ENCODE data around the gene CCDC107. TPM values are rescaled to one million over a fixed set of nuclear protein-coding genes. Genes with fewer than 3 reads are reported as not detected.
A peak's percentile ranks its signal among the peaks of the same experiment; 100 is the strongest.

The CCDC107 gene
- total RNA-seq, 1 donor: 10.9 TPM

GRCh38 chr9:35615981-35616680 lies 42.0 kb upstream of the CCDC107 start:
- DNase-seq (ENCODE audit: low read depth): no peak
- TF ChIP-seq, protein P1, sequence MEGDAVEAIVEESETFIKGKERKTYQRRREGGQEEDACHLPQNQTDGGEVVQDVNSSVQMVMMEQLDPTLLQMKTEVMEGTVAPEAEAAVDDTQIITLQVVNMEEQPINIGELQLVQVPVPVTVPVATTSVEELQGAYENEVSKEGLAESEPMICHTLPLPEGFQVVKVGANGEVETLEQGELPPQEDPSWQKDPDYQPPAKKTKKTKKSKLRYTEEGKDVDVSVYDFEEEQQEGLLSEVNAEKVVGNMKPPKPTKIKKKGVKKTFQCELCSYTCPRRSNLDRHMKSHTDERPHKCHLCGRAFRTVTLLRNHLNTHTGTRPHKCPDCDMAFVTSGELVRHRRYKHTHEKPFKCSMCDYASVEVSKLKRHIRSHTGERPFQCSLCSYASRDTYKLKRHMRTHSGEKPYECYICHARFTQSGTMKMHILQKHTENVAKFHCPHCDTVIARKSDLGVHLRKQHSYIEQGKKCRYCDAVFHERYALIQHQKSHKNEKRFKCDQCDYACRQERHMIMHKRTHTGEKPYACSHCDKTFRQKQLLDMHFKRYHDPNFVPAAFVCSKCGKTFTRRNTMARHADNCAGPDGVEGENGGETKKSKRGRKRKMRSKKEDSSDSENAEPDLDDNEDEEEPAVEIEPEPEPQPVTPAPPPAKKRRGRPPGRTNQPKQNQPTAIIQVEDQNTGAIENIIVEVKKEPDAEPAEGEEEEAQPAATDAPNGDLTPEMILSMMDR (IDR thresholded peaks at IDR 0.05; ENCODE audit: insufficient read depth, low read length): no peak
- no peak overlapping the region for H3K4me3 ChIP-seq (ENCODE audit: low read depth, low read length)

- peak; percentile 47 for DNase-seq (ENCODE audit: low read depth)
- peak overlapping the region; percentile 41 for H3K4me3 ChIP-seq (ENCODE audit: low read depth, low read length)
- TF ChIP-seq, protein P1 (IDR thresholded peaks at IDR 0.05; ENCODE audit: insufficient read depth, low read length): no peak
These were observed 41.2 kb upstream of the CCDC107 start for GRCh38 chr9:35616681-35617459.

- TF ChIP-seq, protein P1 (IDR thresholded peaks at IDR 0.05; ENCODE audit: insufficient read depth, low read length): no peak
- no peak overlapping the region for H3K4me3 ChIP-seq (ENCODE audit: low read depth, low read length)
These were observed 40.5 kb upstream of the CCDC107 start for GRCh38 chr9:35617548-35617947.

GRCh38 chr9:35618325-35618727 lies 39.8 kb upstream of the CCDC107 start, which contains the start of gene CD72:
Gene CD72, minus strand, starts transcription at chr9:35618413. Its CDS starts 110 bp downstream, at chr9:35618303.
- no peak for DNase-seq (ENCODE audit: low read depth)
- TF ChIP-seq, protein P1 (IDR thresholded peaks at IDR 0.05; ENCODE audit: insufficient read depth, low read length): no peak
- peak within 1 kb of the TSS; percentile 41 for H3K4me3 ChIP-seq (ENCODE audit: low read depth, low read length)

More at GRCh38 chr9:35617548-35617947, 40.5 kb upstream of the CCDC107 start:
- DNase-seq (ENCODE audit: low read depth): no peak

DNA sequence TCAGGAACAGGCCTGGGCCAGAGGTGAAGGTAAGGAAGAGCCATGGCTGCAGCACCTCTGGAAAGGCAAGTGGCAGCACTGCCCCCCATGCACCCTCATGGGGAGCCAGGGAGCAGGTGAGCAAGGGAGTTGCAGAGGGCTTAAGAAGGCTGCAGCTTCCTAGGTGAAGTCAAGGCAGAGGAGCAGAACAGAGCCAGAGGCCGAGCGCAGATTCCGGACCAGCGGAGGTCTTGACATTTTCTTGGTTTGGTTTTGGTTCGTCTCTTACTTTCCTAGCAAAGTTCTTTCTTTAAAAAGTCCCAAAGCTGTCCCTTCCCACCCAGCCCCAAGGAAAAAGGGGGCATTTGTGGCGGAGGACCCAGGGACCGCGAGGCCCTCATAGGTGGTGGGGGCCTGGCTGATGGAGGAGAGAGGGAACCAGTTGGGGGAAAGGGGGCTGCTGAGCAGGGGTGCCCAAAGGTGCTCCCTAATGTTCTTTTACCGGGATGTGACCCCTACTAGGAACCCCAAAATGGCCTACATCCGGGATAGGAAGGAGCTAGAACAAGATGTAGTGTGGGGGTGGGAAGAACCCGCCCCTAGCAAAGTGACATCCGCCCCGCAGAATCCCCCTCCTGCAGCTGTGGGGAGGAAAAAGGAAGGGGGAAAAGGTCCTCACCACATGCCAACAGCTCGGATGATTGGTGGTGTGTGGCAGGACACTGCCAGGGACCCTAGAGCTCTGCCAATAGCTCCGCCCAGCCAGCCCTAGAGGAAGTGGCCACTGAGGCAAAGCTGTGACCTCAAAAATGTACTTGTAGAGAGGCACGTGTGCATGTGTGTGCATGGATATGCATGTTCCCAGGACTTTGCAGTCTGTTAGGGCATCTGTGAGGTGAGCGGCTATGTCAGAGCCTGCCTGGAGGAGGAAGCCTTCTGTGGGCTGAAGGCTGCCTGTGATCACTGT lies 39.0 kb upstream of the CCDC107 start:
- TF ChIP-seq, protein P1 (IDR thresholded peaks at IDR 0.05; ENCODE audit: insufficient read depth, low read length): no peak
- no peak overlapping the region for H3K4me3 ChIP-seq (ENCODE audit: low read depth, low read length)
- DNase-seq (ENCODE audit: low read depth): no peak

GRCh38 chr9:35619800-35620158 lies 38.3 kb upstream of the CCDC107 start:
- TF ChIP-seq, protein P1 (IDR thresholded peaks at IDR 0.05; ENCODE audit: insufficient read depth, low read length): no peak
- H3K4me3 ChIP-seq (ENCODE audit: low read depth, low read length): no peak overlapping the region
- DNase-seq (ENCODE audit: low read depth): no peak
